GM12801 (cell line): Measurements from ENCODE around the gene AIFM3.

ENCODE experiments used
- CTCF ChIP-seq: IDR thresholded peaks from one replicate; pipeline ENCODE4 v1.5.1; 2011; ENCODE audit warnings: control low read depth; ENCODE audit not compliant: insufficient read length; ENCODE audit errors: extremely low read depth

The AIFM3 gene

GRCh38 chr22:20948989-20949388, 18.1 kb upstream of the AIFM3 start:
- no peak for TF ChIP-seq CTCF

GRCh38 chr22:20949698-20950183, 17.3 kb upstream of the AIFM3 start:
- no peak for TF ChIP-seq CTCF

GRCh38 chr22:20951151-20951931, 15.7 kb upstream of the AIFM3 start:
- TF ChIP-seq CTCF = no peak

- no peak for TF ChIP-seq CTCF
Observed at GRCh38 chr22:20951932-20952380, 15.1 kb upstream of the AIFM3 start.

- TF ChIP-seq CTCF = no peak
Observed at GRCh38 chr22:20952544-20953341, 14.3 kb upstream of the AIFM3 start.

GRCh38 chr22:20953342-20953608, 13.8 kb upstream of the AIFM3 start:
- no peak for TF ChIP-seq CTCF

GRCh38 chr22:20953668-20954500, 13.2 kb upstream of the AIFM3 start:
- no peak for TF ChIP-seq CTCF
